HepG2 (cell line): ENCODE results near the gene AQP10. TPM values are rescaled to one million over a fixed set of nuclear protein-coding genes. Genes with fewer than 3 reads are reported as not detected.

Source experiments
- AGO2 ChIP-seq: fragments of 200-400 bp; formaldehyde crosslinking; optimal IDR thresholded peaks from 2 replicates; pipeline ENCODE3; 2017; ENCODE audit warnings: mild to moderate bottlenecking, low read depth, low read length, moderate library complexity
- ELF3 ChIP-seq: IDR thresholded peaks from 2 replicates; pipeline ENCODE4 v1.6.1; 2016; ENCODE audit warnings: missing genetic modification reagents, missing compliant biosample characterization
- ETV6 ChIP-seq: sonication (generic); formaldehyde crosslinking; conservative IDR thresholded peaks from 2 replicates; pipeline ENCODE4 v1.4.0; 2020; ENCODE audit warnings: missing genetic modification reagents
- FOSL2 ChIP-seq: sonication (generic); formaldehyde crosslinking; IDR thresholded peaks from 2 replicates; pipeline ENCODE4 v1.4.0; 2020; ENCODE audit warnings: missing genetic modification reagents
- HIVEP1 ChIP-seq: sonication (generic); formaldehyde crosslinking; IDR thresholded peaks from 2 replicates; pipeline ENCODE4 v1.4.0; 2020; ENCODE audit warnings: mild to moderate bottlenecking, missing genetic modification reagents
- HNF4A ChIP-seq: sonication (generic); formaldehyde crosslinking; IDR thresholded peaks from 2 replicates; pipeline ENCODE4 v1.4.0; 2020; ENCODE audit warnings: missing genetic modification reagents
- IKZF4 ChIP-seq: sonication (generic); formaldehyde crosslinking; IDR thresholded peaks from 2 replicates; pipeline ENCODE4 v1.5.1; 2020; ENCODE audit warnings: borderline replicate concordance, mild to moderate bottlenecking, low read depth, missing genetic modification reagents; ENCODE audit errors: not compliant biosample characterization
- NFRKB ChIP-seq: fragments of 450-650 bp; IDR thresholded peaks from 2 replicates; pipeline ENCODE4 v1.6.1; 2017
- NR2C2 ChIP-seq: sonication (generic); formaldehyde crosslinking; IDR thresholded peaks from 2 replicates; pipeline ENCODE4 v1.4.0; 2020; ENCODE audit warnings: missing genetic modification reagents, mild to moderate bottlenecking, moderate library complexity, borderline replicate concordance
- NR2F2 ChIP-seq: IDR thresholded peaks from 2 replicates; pipeline ENCODE4 v1.6.1; 2012; ENCODE audit warnings: low read depth, inconsistent platforms, borderline replicate concordance
- SOX6 ChIP-seq, 2 experiments: fragments of 450-650 bp in 1 of 2; sonication (generic) in 1 of 2; formaldehyde crosslinking in 1 of 2; IDR thresholded peaks; 2 replicates each; pipeline versions ENCODE4 v1.4.0 to v1.6.1; 2017 to 2020; ENCODE audit warnings: antibody characterized with exemption in 1 of 2, mild to moderate bottlenecking in 1 of 2, missing genetic modification reagents in 1 of 2
- TEAD2 ChIP-seq: sonication (generic); formaldehyde crosslinking; IDR thresholded peaks from 2 replicates; pipeline ENCODE4 v1.9.0; 2021; ENCODE audit warnings: missing genetic modification reagents
- ZNF121 ChIP-seq: sonication (generic); formaldehyde crosslinking; IDR thresholded peaks from 2 replicates; pipeline ENCODE4 v1.5.0; 2020; ENCODE audit warnings: mild to moderate bottlenecking, missing genetic modification reagents
- ZNF512B ChIP-seq: sonication (generic); formaldehyde crosslinking; IDR thresholded peaks from 2 replicates; pipeline ENCODE4 v1.5.1; 2020; ENCODE audit warnings: missing genetic modification reagents, mild to moderate bottlenecking, borderline replicate concordance
- ZNF879 ChIP-seq: sonication (generic); formaldehyde crosslinking; IDR thresholded peaks from 2 replicates; pipeline ENCODE4 v1.8.1; 2023; ENCODE audit warnings: missing genetic modification reagents
- polyA plus RNA-seq, 8 experiments: library from polyadenylated mRNA; depleted of rRNA in 3 of 8; stranded (reverse) in 7 of 8; unstranded in 1 of 8; fragments of >200 nt; fragmentation: Illumina TruSeq in 4 of 8; extraction: Trizol in 4 of 8; gene quantifications; 2 replicates each; pipeline versions ENCODE4 v1.2.1 to v1.2.3, GENCODE V29; 2011 to 2016; ENCODE audit warnings: low read depth in 4 of 8, missing spikeins in 1 of 8, mixed read lengths in 1 of 8; ENCODE audit not compliant: insufficient read depth in 1 of 8
- total RNA-seq, 5 experiments: library from RNA; depleted of rRNA; stranded (reverse); fragments of >200 nt; fragmentation: Illumina TruSeq; extraction: Trizol; gene quantifications; 2 replicates each; pipeline ENCODE4 v1.2.3, GENCODE V29; 2016; ENCODE audit warnings: low read depth in 1 of 5
- TF ChIP-seq, protein P1 (sequence below): sonication (generic); formaldehyde crosslinking; IDR thresholded peaks from 2 replicates; pipeline ENCODE4 v1.5.1; 2020; ENCODE audit warnings: mild to moderate bottlenecking, moderate library complexity, missing genetic modification reagents
- TF ChIP-seq, protein P2 (sequence below): sonication (generic); formaldehyde crosslinking; conservative IDR thresholded peaks from 2 replicates; pipeline ENCODE4 v1.8.0; 2022; ENCODE audit warnings: mild to moderate bottlenecking, moderate library complexity, missing genetic modification reagents
- TF ChIP-seq, protein P3 (sequence below): IDR thresholded peaks from 2 replicates; pipeline ENCODE4 v1.6.1; 2016

AQP10 gene
- total and polyA plus RNA-seq, 2 of the 13 experiments (the other 11 are each of a cell fraction or from before 2014, with no cell fraction given): 0.30 TPM; not detected in 1

DNA sequence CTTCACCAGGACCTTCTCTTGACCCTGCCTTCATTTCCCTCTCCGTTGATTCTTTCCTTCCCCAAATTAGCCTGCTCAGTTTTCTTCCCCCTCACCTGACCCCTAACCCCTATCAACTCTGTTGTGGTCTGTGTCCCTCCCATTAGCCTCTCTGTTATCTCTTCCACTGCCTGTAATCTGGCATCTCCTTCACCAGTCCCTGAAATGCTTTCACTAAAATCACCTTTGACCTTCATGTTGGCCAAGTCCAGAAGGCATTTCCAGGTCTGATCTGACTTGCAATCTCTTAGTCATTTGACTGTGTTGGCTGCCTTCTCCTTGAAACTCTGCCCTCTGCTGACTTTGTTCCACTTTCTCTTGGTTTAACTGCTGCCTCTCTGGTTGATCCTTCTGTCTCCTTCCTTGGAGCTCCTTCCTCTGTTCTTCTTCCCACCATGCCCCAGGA, 32.6 kb downstream of the AQP10 start (continued):
- TF ChIP-seq ZNF512B (CRISPR knock-in tag) (peak; percentile 15; the same call in 1 of the 2 replicates), NFRKB (no peak), HNF4A (peak; percentile 56), ETV6 (CRISPR knock-in tag) (no peak), ZNF879 (no peak), HIVEP1 (CRISPR knock-in tag) (no peak), SOX6 (IDR thresholded peaks at IDR 0.05) (no peak), SOX6 (CRISPR knock-in tag; IDR thresholded peaks at IDR 0.05) (peak; percentile 28; the same call in 1 of the 2 replicates), TEAD2 (CRISPR knock-in tag) (no peak), FOSL2 (peak; percentile 49; the same call in 1 of the 2 replicates), NR2C2 (CRISPR knock-in tag) (peak; percentile 61), NR2F2 (0 out of 2 replicates have a peak, but pooled peaks have one; percentile 30), ELF3 (CRISPR knock-in tag) (peak; percentile 9; the same call in 1 of the 2 replicates), AGO2 (no peak), IKZF4 (CRISPR knock-in tag) (no peak), ZNF121 (CRISPR knock-in tag) (peak; percentile 5; the same call in 1 of the 2 replicates)
- TF ChIP-seq, protein P1, sequence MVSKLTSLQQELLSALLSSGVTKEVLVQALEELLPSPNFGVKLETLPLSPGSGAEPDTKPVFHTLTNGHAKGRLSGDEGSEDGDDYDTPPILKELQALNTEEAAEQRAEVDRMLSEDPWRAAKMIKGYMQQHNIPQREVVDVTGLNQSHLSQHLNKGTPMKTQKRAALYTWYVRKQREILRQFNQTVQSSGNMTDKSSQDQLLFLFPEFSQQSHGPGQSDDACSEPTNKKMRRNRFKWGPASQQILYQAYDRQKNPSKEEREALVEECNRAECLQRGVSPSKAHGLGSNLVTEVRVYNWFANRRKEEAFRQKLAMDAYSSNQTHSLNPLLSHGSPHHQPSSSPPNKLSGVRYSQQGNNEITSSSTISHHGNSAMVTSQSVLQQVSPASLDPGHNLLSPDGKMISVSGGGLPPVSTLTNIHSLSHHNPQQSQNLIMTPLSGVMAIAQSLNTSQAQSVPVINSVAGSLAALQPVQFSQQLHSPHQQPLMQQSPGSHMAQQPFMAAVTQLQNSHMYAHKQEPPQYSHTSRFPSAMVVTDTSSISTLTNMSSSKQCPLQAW (CRISPR knock-in tag): 0 out of 2 replicates have a peak, but pooled peaks have one; percentile 35
- TF ChIP-seq, protein P2, sequence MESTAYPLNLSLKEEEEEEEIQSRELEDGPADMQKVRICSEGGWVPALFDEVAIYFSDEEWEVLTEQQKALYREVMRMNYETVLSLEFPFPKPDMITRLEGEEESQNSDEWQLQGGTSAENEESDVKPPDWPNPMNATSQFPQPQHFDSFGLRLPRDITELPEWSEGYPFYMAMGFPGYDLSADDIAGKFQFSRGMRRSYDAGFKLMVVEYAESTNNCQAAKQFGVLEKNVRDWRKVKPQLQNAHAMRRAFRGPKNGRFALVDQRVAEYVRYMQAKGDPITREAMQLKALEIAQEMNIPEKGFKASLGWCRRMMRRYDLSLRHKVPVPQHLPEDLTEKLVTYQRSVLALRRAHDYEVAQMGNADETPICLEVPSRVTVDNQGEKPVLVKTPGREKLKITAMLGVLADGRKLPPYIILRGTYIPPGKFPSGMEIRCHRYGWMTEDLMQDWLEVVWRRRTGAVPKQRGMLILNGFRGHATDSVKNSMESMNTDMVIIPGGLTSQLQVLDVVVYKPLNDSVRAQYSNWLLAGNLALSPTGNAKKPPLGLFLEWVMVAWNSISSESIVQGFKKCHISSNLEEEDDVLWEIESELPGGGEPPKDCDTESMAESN (CRISPR knock-in tag): 0 out of 2 replicates have a peak, but pooled peaks have one; percentile 8
- TF ChIP-seq, protein P3, sequence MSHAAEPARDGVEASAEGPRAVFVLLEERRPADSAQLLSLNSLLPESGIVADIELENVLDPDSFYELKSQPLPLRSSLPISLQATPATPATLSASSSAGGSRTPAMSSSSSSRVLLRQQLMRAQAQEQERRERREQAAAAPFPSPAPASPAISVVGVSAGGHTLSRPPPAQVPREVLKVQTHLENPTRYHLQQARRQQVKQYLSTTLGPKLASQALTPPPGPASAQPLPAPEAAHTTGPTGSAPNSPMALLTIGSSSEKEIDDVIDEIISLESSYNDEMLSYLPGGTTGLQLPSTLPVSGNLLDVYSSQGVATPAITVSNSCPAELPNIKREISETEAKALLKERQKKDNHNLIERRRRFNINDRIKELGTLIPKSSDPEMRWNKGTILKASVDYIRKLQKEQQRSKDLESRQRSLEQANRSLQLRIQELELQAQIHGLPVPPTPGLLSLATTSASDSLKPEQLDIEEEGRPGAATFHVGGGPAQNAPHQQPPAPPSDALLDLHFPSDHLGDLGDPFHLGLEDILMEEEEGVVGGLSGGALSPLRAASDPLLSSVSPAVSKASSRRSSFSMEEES (CRISPR knock-in tag): 0 out of 2 replicates have a peak, but pooled peaks have one; percentile 14
